NCI-H226 (cell line): ENCODE data around the gene DMRT2.

Experiments used
- DNase-seq: peaks from one replicate; pipeline ENCODE4 v3.0.0-alpha.2; 2015

Gene DMRT2

GRCh38 chr9:1050125-1050895, at the start of gene DMRT2:
Gene DMRT2 (plus strand): TSS chr9:1050357. CDS start chr9:1051614, 1,257 bp downstream.
- DNase-seq, result no peak

- DNase-seq, result no peak
Observed at GRCh38 chr9:1001838-1002237, 48.3 kb upstream of the DMRT2 start.

GRCh38 chr9:1002678-1003077, 47.5 kb upstream of the DMRT2 start:
- DNase-seq, result no peak

- no peak for DNase-seq
Observed at GRCh38 chr9:1005043-1005667, 45.0 kb upstream of the DMRT2 start.

GRCh38 chr9:1007312-1007711, 42.8 kb upstream of the DMRT2 start:
- no peak for DNase-seq

- no peak for DNase-seq
Observed at GRCh38 chr9:1008216-1008615, 41.9 kb upstream of the DMRT2 start.

GRCh38 chr9:1009101-1009707, 41.0 kb upstream of the DMRT2 start:
- DNase-seq, result peak; percentile 56

- DNase-seq, result no peak
Observed at GRCh38 chr9:1013021-1013420, 37.1 kb upstream of the DMRT2 start.

- DNase-seq, result no peak
Observed at GRCh38 chr9:1014225-1014624, 35.9 kb upstream of the DMRT2 start.

GRCh38 chr9:1014640-1015039, 35.5 kb upstream of the DMRT2 start:
- no peak for DNase-seq

- DNase-seq, result no peak
Observed at GRCh38 chr9:1018121-1018520, 32.0 kb upstream of the DMRT2 start.

- DNase-seq, result no peak
Observed at GRCh38 chr9:1024112-1024511, 26.0 kb upstream of the DMRT2 start.

- DNase-seq, result no peak
Observed at GRCh38 chr9:1025131-1025530, 25.0 kb upstream of the DMRT2 start.

- no peak for DNase-seq
Observed at GRCh38 chr9:1026219-1026618, 23.9 kb upstream of the DMRT2 start.

GRCh38 chr9:1028501-1029190, 21.5 kb upstream of the DMRT2 start:
- no peak for DNase-seq

- DNase-seq, result no peak
Observed at GRCh38 chr9:1031951-1032601, 18.1 kb upstream of the DMRT2 start.

- DNase-seq, result no peak
Observed at GRCh38 chr9:1034271-1034670, 15.9 kb upstream of the DMRT2 start.

- no peak for DNase-seq
Observed at GRCh38 chr9:1039589-1039988, 10.6 kb upstream of the DMRT2 start.

GRCh38 chr9:1042466-1042865, 7.7 kb upstream of the DMRT2 start:
- no peak for DNase-seq

GRCh38 chr9:1044643-1045042, 5.5 kb upstream of the DMRT2 start:
- no peak for DNase-seq

GRCh38 chr9:1046639-1047572, 3.3 kb upstream of the DMRT2 start:
- no peak for DNase-seq
